Body of pancreas (tissue), 4 donors: ENCODE measurements around the gene GDPD4. TPM values are rescaled to one million over a fixed set of nuclear protein-coding genes. Genes with fewer than 3 reads are reported as not detected.

Experiments
- ATAC-seq: fragments of 150-250 bp; one replicate; pipeline ENCODE4 v1.9.1; 2016
- DNase-seq, 4 donors: peaks; one replicate each; pipeline ENCODE4 v3.0.0-alpha.2; 2019
- H3K27ac ChIP-seq, 4 donors: fragments of 200-600 bp; sonication (generic); 1 replicate in 3 of 4; 2 replicates in 1 of 4; pipeline versions ENCODE4 v1.5.1 to v1.6.1; 2016 to 2019; ENCODE audit warnings: mild to moderate bottlenecking in 1 of 4, mixed read lengths in 1 of 4, moderate library complexity in 1 of 4
- H3K27me3 ChIP-seq, 2 donors: fragments of 200-600 bp; sonication (generic); one replicate each; pipeline ENCODE4 v1.6.0; 2016; ENCODE audit warnings: mild to moderate bottlenecking in 1 of 2
- H3K36me3 ChIP-seq, 2 donors: fragments of 200-600 bp; sonication (generic); replicated peaks in 1 of 2; 2 replicates each; pipeline ENCODE4 v1.5.1; 2016; ENCODE audit warnings: low read depth in 2 of 2; ENCODE audit not compliant: insufficient read depth in 1 of 2
- H3K4me1 ChIP-seq: fragments of 200-600 bp; sonication (generic); one replicate; pipeline ENCODE4 v1.6.0; 2016
- H3K4me3 ChIP-seq, 2 donors: fragments of 200-600 bp; sonication (generic); 1 replicate in 1 of 2; 2 replicates in 1 of 2; pipeline ENCODE4 v1.5.1; 2016 to 2019
- H3K9me3 ChIP-seq, 3 donors: fragments of 200-600 bp; sonication (generic); 1 replicate in 2 of 3; 2 replicates in 1 of 3; pipeline ENCODE4 v1.5.1; 2016
- CTCF ChIP-seq, 7 experiments: fragments of 450-650 bp in 4 of 7; fragments of 200-600 bp in 3 of 7; sonication (generic) in 3 of 7; IDR thresholded peaks; one replicate each; pipeline ENCODE4 v1.5.1; 2016 to 2019; ENCODE audit warnings: antibody characterized with exemption in 7 of 7
- POLR2A ChIP-seq, 3 donors: fragments of 450-650 bp; IDR thresholded peaks; one replicate each; pipeline ENCODE4 v1.6.1; 2016; ENCODE audit warnings: antibody characterized with exemption in 3 of 3, mild to moderate bottlenecking in 2 of 3
- WGBS, 2 donors: methylation state at CpG; one replicate each; pipeline ENCODE4 v1.1.5; 2017; 5-methylcytosine and 5-hydroxymethylcytosine counted together
- intact Hi-C: fragments of 100-400 bp; cut with DNase I; formaldehyde crosslinking; loops from one replicate; pipeline ENCODE4 v1.15.1; 2023
- total RNA-seq, 2 donors: library from RNA; depleted of rRNA; stranded (reverse); fragments of >200 nt; gene quantifications; one replicate each; pipeline ENCODE4 v1.1.0, GENCODE V29; 2016

Gene GDPD4
- total RNA-seq, 2 donors from 2014 or later = not detected

DNA sequence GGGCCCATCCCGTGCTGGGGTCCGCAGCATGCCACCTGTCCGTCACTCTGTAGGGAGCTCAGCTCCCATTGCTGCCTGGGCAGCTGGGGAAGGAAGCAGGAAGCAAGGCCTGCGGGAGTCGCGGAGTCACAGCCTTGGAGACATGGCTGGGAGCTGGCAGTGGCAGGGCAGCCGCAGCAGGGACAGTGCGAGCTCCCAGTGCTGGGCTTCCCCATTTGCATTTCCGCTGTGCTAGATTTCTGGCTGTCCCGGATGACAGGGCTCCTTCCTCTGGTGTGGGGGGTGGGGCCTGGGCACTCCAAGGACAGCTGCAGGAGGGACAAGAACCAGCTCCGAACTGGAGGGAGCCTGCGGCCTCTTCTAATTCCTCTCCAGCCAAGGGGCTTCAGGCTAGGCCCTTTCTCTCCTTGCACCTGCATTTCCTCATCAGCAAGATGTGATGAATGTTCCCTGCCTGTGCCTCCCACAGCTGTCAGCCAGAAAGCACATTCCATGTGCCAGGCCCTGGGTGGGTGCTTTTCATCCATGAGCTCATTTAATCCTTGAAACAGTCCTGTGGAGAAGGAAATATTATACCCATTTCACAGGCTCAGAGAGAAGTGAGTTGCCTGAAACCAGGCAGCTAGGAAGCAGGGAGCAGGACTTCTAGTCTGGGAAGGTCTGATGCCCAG is 125.5 kb downstream of the GDPD4 start:
- TF ChIP-seq POLR2A (IDR thresholded peaks at IDR 0.05) (no peak), CTCF (IDR thresholded peaks at IDR 0.05) (no peak)
- no peaks in the 10 kb centered on the region for H3K4me1 ChIP-seq
- no peak for ATAC-seq
- 65 to 99% methylated on average over 9 to 11 of the region's 12 CpGs for WGBS, 2 donors
- H3K27ac ChIP-seq = peak overlapping the region in 1 of 4 donors; percentile 34
- H3K9me3 ChIP-seq = no peaks in the 10 kb centered on the region
- H3K27me3 ChIP-seq = no peaks in the 10 kb centered on the region
- H3K4me3 ChIP-seq = no peak overlapping the region
- intact Hi-C loops = no loop called here
- H3K36me3 ChIP-seq = no peaks in the 10 kb centered on the region
- peak in 1 of 4 donors; percentile 53 for DNase-seq

- peak in 1 of 4 donors; percentile 41 for DNase-seq
- 71 to 77% methylated on average over 5 to 15 of the region's 15 CpGs for WGBS, 2 donors
- TF ChIP-seq CTCF (IDR thresholded peaks at IDR 0.05) (no peak), POLR2A (IDR thresholded peaks at IDR 0.05) (no peak)
- Histone ChIP-seq H3K27me3 (no peaks in the 10 kb centered on the region), H3K4me3 (no peak overlapping the region), H3K27ac (peak overlapping the region in 1 of 4 donors; percentile 34), H3K9me3 (no peaks in the 10 kb centered on the region), H3K4me1 (no peaks in the 10 kb centered on the region), H3K36me3 (no peaks in the 10 kb centered on the region)
- intact Hi-C loops = no loop called here
- ATAC-seq = no peak
These were observed 126.3 kb downstream of the GDPD4 start for GRCh38 chr11:77175021-77175842.

DNA sequence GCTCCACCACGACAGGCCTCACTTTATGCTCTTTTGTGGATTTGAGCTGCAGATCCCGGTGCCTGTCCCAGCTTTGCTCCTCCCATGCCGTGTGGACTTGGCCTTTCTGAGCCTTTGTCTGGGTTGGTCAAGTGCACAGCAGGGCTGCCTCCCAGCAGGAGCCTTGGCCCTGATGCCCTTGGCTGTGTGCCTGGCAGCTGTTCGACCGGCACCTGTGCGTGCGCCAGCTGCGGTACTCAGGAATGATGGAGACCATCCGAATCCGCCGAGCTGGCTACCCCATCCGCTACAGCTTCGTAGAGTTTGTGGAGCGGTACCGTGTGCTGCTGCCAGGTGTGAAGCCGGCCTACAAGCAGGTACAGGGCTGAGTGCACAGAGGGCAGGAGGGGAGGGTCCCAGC is 126.9 kb downstream of the GDPD4 start:
- ATAC-seq (peak; percentile 41), DNase-seq (peak in 3 of 4 donors; percentile 27 to 61 (median 50))
- Histone ChIP-seq H3K27ac (no peak overlapping the region), H3K4me1 (no peaks in the 10 kb centered on the region), H3K4me3 (no peak overlapping the region), H3K27me3 (no peaks in the 10 kb centered on the region), H3K9me3 (no peaks in the 10 kb centered on the region), H3K36me3 (no peaks in the 10 kb centered on the region)
- TF ChIP-seq CTCF (IDR thresholded peaks at IDR 0.05) (no peak), POLR2A (IDR thresholded peaks at IDR 0.05) (no peak)
- intact Hi-C loops = no loop called here
- 45 to 59% methylated on average over 9 to 16 of the region's 16 CpGs for WGBS, 2 donors

DNA sequence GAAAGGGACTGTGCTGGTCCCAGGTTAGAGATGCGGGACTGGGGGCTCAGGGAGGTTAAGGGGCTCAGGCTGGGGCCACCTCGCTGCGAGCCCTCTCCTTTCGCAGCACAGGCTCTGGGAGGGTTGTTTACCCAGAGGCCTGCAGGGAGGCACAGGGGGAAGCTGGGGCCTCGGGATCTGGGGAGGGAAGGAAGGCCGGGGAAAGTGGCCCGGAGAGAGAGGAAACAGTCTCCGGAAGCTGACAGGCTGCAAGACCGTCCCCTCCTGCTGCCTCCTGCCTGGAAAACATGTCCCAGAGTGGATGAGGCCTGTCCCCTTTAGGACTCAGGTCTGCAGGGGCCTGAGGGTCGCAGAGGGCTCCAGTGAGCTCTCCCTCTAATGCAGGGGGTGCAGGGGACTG is 128.0 kb downstream of the GDPD4 start:
- TF ChIP-seq CTCF (IDR thresholded peaks at IDR 0.05) (no peak), POLR2A (IDR thresholded peaks at IDR 0.05) (no peak)
- 78 to 100% methylated on average over 1 to 10 of the region's 10 CpGs for WGBS, 2 donors
- Histone ChIP-seq H3K4me3 (no peak overlapping the region), H3K27ac (no peak overlapping the region), H3K27me3 (no peaks in the 10 kb centered on the region), H3K9me3 (no peaks in the 10 kb centered on the region), H3K4me1 (no peaks in the 10 kb centered on the region), H3K36me3 (no peaks in the 10 kb centered on the region)
- ATAC-seq (no peak), DNase-seq (no peak)
- intact Hi-C loops = no loop called here
